Retinal pigment epithelial cell (primary cell): ENCODE data around the gene KCNQ1.

Source experiments
- DNase-seq: peaks from one replicate; pipeline ENCODE4 v3.0.0-alpha.2; 2010; ENCODE audit warnings: low read depth
- H3K4me3 ChIP-seq: 2 replicates; pipeline ENCODE4 v1.5.1; 2011; ENCODE audit warnings: mild to moderate bottlenecking, low read length, control low read depth, moderate library complexity
- CTCF ChIP-seq: conservative IDR thresholded peaks from 2 replicates; pipeline ENCODE4 v1.5.1; 2011; ENCODE audit warnings: low read depth, low read length, control low read depth, inconsistent platforms

Gene KCNQ1

GRCh38 chr11:2404735-2405196 lies 40.0 kb upstream of the KCNQ1 start:
- TF ChIP-seq CTCF = no peak
- H3K4me3 ChIP-seq = no peak overlapping the region
- DNase-seq = no peak

- no peak overlapping the region for H3K4me3 ChIP-seq
- no peak for TF ChIP-seq CTCF
- DNase-seq = no peak
Measured at GRCh38 chr11:2406451-2406850, 38.4 kb upstream of the KCNQ1 start.

GRCh38 chr11:2406878-2407410 lies 37.9 kb upstream of the KCNQ1 start:
- no peak for DNase-seq
- no peak for TF ChIP-seq CTCF
- H3K4me3 ChIP-seq = no peak overlapping the region

- DNase-seq = no peak
- no peak for TF ChIP-seq CTCF
- no peak overlapping the region for H3K4me3 ChIP-seq
Measured at GRCh38 chr11:2408671-2409070, 36.1 kb upstream of the KCNQ1 start.

- no peak for DNase-seq
- TF ChIP-seq CTCF = no peak
- no peak overlapping the region for H3K4me3 ChIP-seq
Measured at GRCh38 chr11:2409126-2409525, 35.7 kb upstream of the KCNQ1 start.

GRCh38 chr11:2409611-2410468 lies 35.0 kb upstream of the KCNQ1 start:
- DNase-seq = no peak
- H3K4me3 ChIP-seq = no peak overlapping the region
- TF ChIP-seq CTCF = no peak

- no peak overlapping the region for H3K4me3 ChIP-seq
- no peak for DNase-seq
- TF ChIP-seq CTCF = no peak
Measured at GRCh38 chr11:2410616-2411015, 34.2 kb upstream of the KCNQ1 start.
